ENCODE results near the gene RCSD1.

- TF ChIP-seq CTCF (IDR thresholded peaks at IDR 0.05; ENCODE audit: insufficient read depth, low read length) (no peak), POLR2AphosphoS5 (IDR thresholded peaks at IDR 0.05; ENCODE audit: low read depth) (no peak), SPI1 (IDR thresholded peaks at IDR 0.05; ENCODE audit: borderline replicate concordance, low read depth) (no peak), GABPA (IDR thresholded peaks at IDR 0.05; ENCODE audit: low read depth) (no peak), REST (IDR thresholded peaks at IDR 0.05; ENCODE audit: insufficient replicate concordance, low read depth) (no peak)
Observed at GRCh38 chr1:167704715-167705114, 74.7 kb downstream of the RCSD1 start.
